Lower leg skin (tissue), 3 donors: Measurements from ENCODE around the gene IFIT3.

ENCODE experiments used
- CTCF ChIP-seq, 3 donors: fragments of 450-650 bp; IDR thresholded peaks; one replicate each; pipeline ENCODE4 v1.5.1; 2016; ENCODE audit warnings: antibody characterized with exemption in 3 of 3, mild to moderate bottlenecking in 3 of 3, moderate library complexity in 2 of 3
- POLR2A ChIP-seq, 2 donors: fragments of 450-650 bp; IDR thresholded peaks; one replicate each; pipeline ENCODE4 v1.6.1; 2016 to 2017; ENCODE audit warnings: antibody characterized with exemption in 2 of 2, mild to moderate bottlenecking in 1 of 2, moderate library complexity in 1 of 2

DNA sequence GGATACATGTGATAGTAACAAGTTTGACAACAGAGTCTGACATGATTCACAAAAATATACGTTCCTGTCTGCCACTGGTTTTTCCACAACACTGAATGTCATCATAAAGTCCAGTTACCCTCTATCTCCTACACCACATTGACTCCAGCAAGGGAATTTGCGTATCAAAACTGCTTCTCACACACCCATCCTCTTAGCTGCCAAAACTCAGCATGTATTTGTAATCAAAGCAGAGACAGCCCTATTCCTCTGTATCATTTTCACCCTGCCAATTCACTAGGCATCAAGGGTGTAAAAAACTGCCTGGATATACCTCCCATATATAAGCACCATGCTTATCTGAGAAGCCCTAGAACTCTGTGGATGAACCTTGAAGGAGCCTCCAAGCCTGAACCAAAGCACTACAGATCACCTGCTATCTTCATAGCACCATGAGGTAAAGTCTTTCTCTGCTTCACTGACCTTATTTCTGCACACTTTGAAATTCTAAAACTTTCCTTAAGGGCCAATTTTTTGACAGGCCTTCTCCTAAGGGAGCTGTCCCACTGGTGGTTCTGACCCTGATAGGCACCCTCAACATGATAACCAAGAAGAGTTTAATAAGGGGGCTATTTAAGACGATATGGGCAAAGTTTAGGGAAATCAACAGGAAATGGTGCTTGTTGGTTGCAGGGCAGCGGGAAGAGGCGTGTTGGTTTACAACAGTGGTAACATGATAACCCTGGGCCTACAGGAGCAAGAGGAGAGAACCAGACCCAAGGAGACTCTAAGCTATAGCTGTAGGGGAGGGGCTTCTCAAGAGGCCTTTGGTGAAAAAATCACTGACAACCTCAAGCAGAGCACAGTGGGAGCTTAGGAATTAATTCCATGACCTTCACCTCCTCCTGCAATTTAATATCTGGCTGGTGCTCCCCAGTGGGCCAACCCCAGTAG is 50.2 kb downstream of the IFIT3 start, which contains the start of gene IFIT1B:
- TF ChIP-seq CTCF (IDR thresholded peaks at IDR 0.05) (no peak), POLR2A (IDR thresholded peaks at IDR 0.05) (no peak)
